Stomach (tissue), 9 donors: ENCODE measurements around the gene RPRD1B. TPM values are rescaled to one million over a fixed set of nuclear protein-coding genes. Genes with fewer than 3 reads are reported as not detected.

Experiments used
- DNase-seq, 2 donors: peaks; one replicate each; pipeline versions ENCODE4 v3.0.0 to v3.0.0-alpha.2; 2013 to 2019
- H3K27ac ChIP-seq, 5 donors: fragments of 200-600 bp in 4 of 5; sonication (generic) in 4 of 5; one replicate each; pipeline ENCODE4 v1.5.1; 2013 to 2019; ENCODE audit warnings: mild to moderate bottlenecking in 1 of 5, moderate library complexity in 1 of 5
- H3K27me3 ChIP-seq, 3 donors: fragments of 200-600 bp; sonication (generic); one replicate each; pipeline ENCODE4 v1.5.1; 2017 to 2019; ENCODE audit warnings: mixed run types in 1 of 3
- H3K36me3 ChIP-seq, 4 donors: fragments of 200-600 bp; sonication (generic); 1 replicate in 3 of 4; 2 replicates in 1 of 4; pipeline ENCODE4 v1.5.1; 2016 to 2019
- H3K4me1 ChIP-seq, 4 donors: fragments of 200-600 bp; sonication (generic); one replicate each; pipeline ENCODE4 v1.5.1; 2016 to 2019
- H3K4me3 ChIP-seq, 4 donors: fragments of 200-600 bp; sonication (generic) in 3 of 4; one replicate each; pipeline ENCODE4 v1.5.1; 2016 to 2019; ENCODE audit warnings: mild to moderate bottlenecking in 1 of 4
- H3K9me3 ChIP-seq, 4 donors: fragments of 200-600 bp; sonication (generic); one replicate each; pipeline ENCODE4 v1.5.1; 2016 to 2019
- CTCF ChIP-seq, 7 experiments: fragments of 450-650 bp in 4 of 7; fragments of 200-600 bp in 3 of 7; sonication (generic) in 3 of 7; IDR thresholded peaks; one replicate each; pipeline ENCODE4 v1.5.1; 2016 to 2019; ENCODE audit warnings: antibody characterized with exemption in 7 of 7, control low read depth in 2 of 7, mild to moderate bottlenecking in 1 of 7
- EP300 ChIP-seq: sonication (generic); formaldehyde crosslinking; IDR thresholded peaks from one replicate; pipeline ENCODE4 v1.6.1; 2017; ENCODE audit warnings: antibody characterized with exemption
- POLR2A ChIP-seq, 4 donors: fragments of 450-650 bp; IDR thresholded peaks; one replicate each; pipeline ENCODE4 v1.6.1; 2016; ENCODE audit warnings: antibody characterized with exemption in 4 of 4, control low read depth in 2 of 4, mild to moderate bottlenecking in 1 of 4, moderate library complexity in 1 of 4
- POLR2AphosphoS5 ChIP-seq, 3 donors: sonication (generic); formaldehyde crosslinking; IDR thresholded peaks; one replicate each; pipeline ENCODE4 v1.6.1; 2016; ENCODE audit warnings: antibody characterized with exemption in 3 of 3
- WGBS, 5 donors: extraction: QIAGEN DNeasy Blood & Tissue Kit in 3 of 5; methylation state at CpG; one replicate each; pipeline versions ENCODE4 v1.1.5 to v1.1.7; 2013 to 2018; 5-methylcytosine and 5-hydroxymethylcytosine counted together
- intact Hi-C: fragments of 100-400 bp; cut with DNase I; formaldehyde crosslinking; loops from one replicate; pipeline ENCODE4 v1.15.1; 2023; ENCODE audit warnings: low total_unique reads
- polyA plus RNA-seq, 3 donors: library from polyadenylated mRNA; stranded (reverse); fragments of 200-250 nt; gene quantifications; one replicate each; pipeline ENCODE4 v1.2.3, GENCODE V29; 2013
- total RNA-seq, 5 donors: library from RNA; depleted of rRNA; stranded (reverse); fragments of >200 nt; gene quantifications; one replicate each; pipeline versions ENCODE4 v1.1.0 to v1.2.3, GENCODE V29; 2014 to 2016
- donor health status: healthy with polysubstance abuse.
- donor health status: Bipolar disorder and iron deficiency.
- donor health status: healthy.

Gene RPRD1B
- total and polyA plus RNA-seq, 8 donors = 8.0 to 60.0 (median 17.8) TPM

GRCh38 chr20:38044685-38045084 lies 11.1 kb downstream of the RPRD1B start:
- Histone ChIP-seq H3K4me3 (no peak overlapping the region), H3K9me3 (no peaks in the 10 kb centered on the region), H3K4me1 (peaks cover 0 to 25% (median 6%) of the 10 kb centered on the region in 4 donors), H3K36me3 (peaks cover 5 to 86% (median 73%) of the 10 kb centered on the region in 4 donors), H3K27ac (no peak overlapping the region), H3K27me3 (no peaks in the 10 kb centered on the region)
- WGBS, 5 donors = 67 to 94% (median 89%) methylated on average over 3 of the region's 3 CpGs
- intact Hi-C loops = no loop called here
- TF ChIP-seq POLR2A (IDR thresholded peaks at IDR 0.05) = no peak
- TF ChIP-seq EP300 = no peak
- TF ChIP-seq POLR2AphosphoS5 (IDR thresholded peaks at IDR 0.05) = no peak
- no peak for TF ChIP-seq CTCF (IDR thresholded peaks at IDR 0.05)
- DNase-seq = no peak

- WGBS, 5 donors = 65 to 68% (median 66%) methylated on average over 4 of the region's 4 CpGs
- intact Hi-C loops = no loop called here
- H3K27me3 ChIP-seq = no peaks in the 10 kb centered on the region
- no peak overlapping the region for H3K4me3 ChIP-seq
- no peak overlapping the region for H3K27ac ChIP-seq
- peaks cover 9 to 84% (median 71%) of the 10 kb centered on the region in 4 donors for H3K36me3 ChIP-seq
- peaks cover 0 to 29% (median 10%) of the 10 kb centered on the region in 4 donors for H3K4me1 ChIP-seq
- DNase-seq = no peak
- no peaks in the 10 kb centered on the region for H3K9me3 ChIP-seq
- TF ChIP-seq CTCF (IDR thresholded peaks at IDR 0.05) (no peak), EP300 (no peak), POLR2A (IDR thresholded peaks at IDR 0.05) (no peak), POLR2AphosphoS5 (IDR thresholded peaks at IDR 0.05) (no peak)
Observed at GRCh38 chr20:38046572-38046971, 13.0 kb downstream of the RPRD1B start.

GRCh38 chr20:38049800-38050199 lies 16.3 kb downstream of the RPRD1B start:
- H3K9me3 ChIP-seq = no peaks in the 10 kb centered on the region
- WGBS, 5 donors = 52 to 70% (median 61%) methylated on average over 3 of the region's 3 CpGs
- no peak overlapping the region for H3K27ac ChIP-seq
- intact Hi-C loops = no loop called here
- peaks cover 0 to 46% (median 23%) of the 10 kb centered on the region in 4 donors for H3K4me1 ChIP-seq
- H3K36me3 ChIP-seq = peaks cover 13 to 76% (median 50%) of the 10 kb centered on the region in 4 donors
- no peak overlapping the region for H3K4me3 ChIP-seq
- TF ChIP-seq POLR2A (IDR thresholded peaks at IDR 0.05) (no peak), EP300 (no peak), POLR2AphosphoS5 (IDR thresholded peaks at IDR 0.05) (no peak), CTCF (IDR thresholded peaks at IDR 0.05) (no peak)
- no peaks in the 10 kb centered on the region for H3K27me3 ChIP-seq
- DNase-seq = no peak

- intact Hi-C loops = no loop called here
- peaks cover 13 to 70% (median 47%) of the 10 kb centered on the region in 4 donors for H3K36me3 ChIP-seq
- DNase-seq = no peak
- H3K4me1 ChIP-seq = peaks cover 0 to 54% (median 27%) of the 10 kb centered on the region in 4 donors
- TF ChIP-seq POLR2AphosphoS5 (IDR thresholded peaks at IDR 0.05) = no peak
- TF ChIP-seq POLR2A (IDR thresholded peaks at IDR 0.05) = no peak
- no peak for TF ChIP-seq CTCF (IDR thresholded peaks at IDR 0.05)
- no peak for TF ChIP-seq EP300
- H3K9me3 ChIP-seq = no peaks in the 10 kb centered on the region
- no peak overlapping the region for H3K4me3 ChIP-seq
- H3K27me3 ChIP-seq = no peaks in the 10 kb centered on the region
- 64 to 76% (median 71%) methylated on average over 1 of the region's 1 CpG for WGBS, 5 donors
- no peak overlapping the region for H3K27ac ChIP-seq
Observed at GRCh38 chr20:38050686-38051085, 17.1 kb downstream of the RPRD1B start.
